Smooth muscle cell of the brain vasculature (primary cell): ENCODE data around the gene SCN7A.
"Not testable (repeated sequence)": the region's sequence is repeated elsewhere in the genome, so short reads cannot be mapped to it uniquely, and the experiment has no call there.

Experiments used
- DNase-seq: peaks from one replicate; pipeline ENCODE4 v3.0.0-alpha.2; 2012; ENCODE audit warnings: low read depth, low spot score

SCN7A gene

DNA sequence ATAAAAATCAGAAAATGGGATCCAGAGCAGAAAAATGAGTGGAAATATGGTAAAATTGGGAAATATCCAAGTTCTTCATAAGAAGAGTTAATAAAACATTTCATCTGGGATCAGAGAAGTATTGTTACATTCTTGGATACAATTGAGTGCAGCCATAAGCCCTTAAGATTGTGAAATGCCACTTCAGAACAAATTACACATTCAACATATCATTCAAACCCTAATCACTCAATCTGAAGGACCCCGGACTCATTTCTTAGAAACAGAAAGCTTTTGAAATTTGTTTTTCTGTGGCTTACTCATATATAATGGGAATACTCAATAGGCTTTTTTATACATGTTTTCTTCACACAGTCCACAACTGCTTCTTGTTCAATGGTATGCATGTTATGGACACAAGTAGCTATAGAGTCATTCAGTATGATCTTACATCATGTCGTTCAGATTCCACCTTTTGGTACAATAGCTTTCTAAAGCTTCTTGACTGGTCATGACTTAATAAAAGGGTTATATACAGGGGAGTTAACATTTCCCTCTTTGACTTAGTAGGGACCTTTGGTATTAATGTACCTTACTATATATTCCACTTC, 39.9 kb downstream of the SCN7A start:
- no peak for DNase-seq

GRCh38 chr2:166451468-166451867, 42.6 kb downstream of the SCN7A start:
- DNase-seq, result no peak

GRCh38 chr2:166449439-166449838, 44.6 kb downstream of the SCN7A start:
- DNase-seq, result no peak

DNA sequence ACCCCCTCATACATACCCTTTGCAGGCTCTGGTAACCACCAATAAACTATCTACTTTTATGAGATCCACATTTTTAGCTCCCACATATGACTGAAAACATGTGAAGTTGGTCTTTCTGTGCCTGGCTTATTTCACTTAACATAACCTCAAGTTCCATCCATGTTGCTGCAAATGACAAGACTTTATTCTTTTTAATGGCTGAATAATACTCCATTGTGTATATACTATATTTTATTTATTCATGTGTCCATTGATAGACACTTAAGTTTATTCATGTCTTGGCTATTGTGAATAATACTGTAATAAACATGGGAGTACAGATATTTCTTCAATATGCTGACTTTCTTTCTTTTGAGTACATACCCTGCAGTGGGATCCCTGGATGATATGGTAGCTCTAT, 45.9 kb downstream of the SCN7A start:
- DNase-seq, result no peak

DNA sequence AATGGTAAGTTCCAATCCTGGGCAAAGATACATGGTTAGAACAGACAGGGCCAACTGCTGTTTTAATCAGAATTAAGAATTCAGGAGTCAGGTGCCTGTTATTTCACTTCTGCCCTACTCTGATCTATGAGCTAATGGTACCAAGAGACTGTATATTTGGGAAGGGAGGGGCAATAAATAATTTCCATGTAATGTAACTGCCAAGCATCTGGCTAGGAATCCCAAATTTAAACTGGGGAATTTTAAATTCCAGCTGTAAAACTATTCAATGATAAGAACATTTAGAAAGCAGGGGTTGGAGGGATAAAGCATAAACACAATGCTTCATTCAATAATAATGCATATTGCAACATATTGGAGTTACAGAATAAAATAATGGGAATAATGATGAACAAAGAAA, 49.7 kb downstream of the SCN7A start:
- DNase-seq, result no peak

GRCh38 chr2:166440313-166440712, 53.7 kb downstream of the SCN7A start:
- DNase-seq, result no peak

GRCh38 chr2:166439078-166439477, 55.0 kb downstream of the SCN7A start:
- no peak for DNase-seq

DNA sequence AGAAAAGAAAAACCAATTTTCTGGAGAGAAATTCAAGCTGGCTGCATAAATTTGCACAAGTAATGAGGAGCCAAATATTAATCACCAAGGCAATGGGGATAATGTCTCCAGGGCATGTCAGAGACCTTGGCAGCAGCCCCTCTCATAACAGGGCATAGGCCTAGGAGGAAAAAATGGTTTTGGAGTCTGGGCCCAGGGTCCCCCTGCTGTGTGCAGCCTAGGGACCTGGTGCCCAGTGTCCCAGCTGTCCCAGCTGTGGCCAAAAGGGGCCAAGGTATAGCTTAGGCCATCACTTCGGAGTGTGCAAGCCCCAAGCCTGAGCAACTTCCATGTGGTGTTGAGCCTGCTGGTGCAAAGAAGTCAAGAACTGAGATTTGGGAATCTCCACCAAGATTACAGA, 57.1 kb downstream of the SCN7A start:
- DNase-seq, result no peak

DNA sequence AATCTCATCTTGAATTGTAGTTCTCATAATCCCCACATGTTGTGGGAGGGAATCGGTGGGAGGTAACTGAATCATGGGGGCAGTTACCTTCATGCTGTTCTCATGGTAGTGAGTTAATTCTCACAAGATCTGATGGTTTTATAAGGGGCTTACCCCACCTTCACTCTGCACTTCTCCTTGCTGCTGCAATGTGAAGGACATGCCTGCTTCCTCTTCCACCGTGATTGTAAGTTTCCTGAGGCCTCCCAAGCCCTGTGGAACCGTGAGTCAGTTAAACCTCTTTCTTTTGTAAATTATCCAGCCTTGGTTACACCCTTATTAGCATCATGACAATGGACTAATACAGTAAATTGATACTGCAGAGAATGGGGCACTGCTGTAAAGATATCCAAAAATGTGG, 57.9 kb downstream of the SCN7A start:
- no peak for DNase-seq

- DNase-seq, result no peak
Measured at GRCh38 chr2:166434491-166434890, 59.6 kb downstream of the SCN7A start.

DNA sequence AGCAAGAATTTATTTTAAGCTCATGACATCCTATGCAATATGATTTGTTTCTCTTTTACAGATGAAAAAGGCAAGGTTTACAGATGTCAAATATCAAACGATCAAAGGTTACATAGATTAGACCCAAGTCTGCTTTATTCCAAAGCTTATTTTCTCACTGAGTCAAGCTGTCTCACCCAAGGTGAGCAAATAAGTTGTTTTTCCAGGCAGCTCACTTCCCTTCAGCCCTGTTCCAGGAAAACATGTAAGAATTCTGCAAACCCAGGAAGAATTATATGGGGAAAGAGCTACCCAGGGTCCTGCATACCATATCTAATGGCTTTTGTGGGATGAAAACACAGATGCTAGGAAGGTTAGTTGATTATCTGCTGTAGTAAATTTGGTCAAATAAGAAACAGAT, 60.6 kb downstream of the SCN7A start:
- DNase-seq, result no peak

DNA sequence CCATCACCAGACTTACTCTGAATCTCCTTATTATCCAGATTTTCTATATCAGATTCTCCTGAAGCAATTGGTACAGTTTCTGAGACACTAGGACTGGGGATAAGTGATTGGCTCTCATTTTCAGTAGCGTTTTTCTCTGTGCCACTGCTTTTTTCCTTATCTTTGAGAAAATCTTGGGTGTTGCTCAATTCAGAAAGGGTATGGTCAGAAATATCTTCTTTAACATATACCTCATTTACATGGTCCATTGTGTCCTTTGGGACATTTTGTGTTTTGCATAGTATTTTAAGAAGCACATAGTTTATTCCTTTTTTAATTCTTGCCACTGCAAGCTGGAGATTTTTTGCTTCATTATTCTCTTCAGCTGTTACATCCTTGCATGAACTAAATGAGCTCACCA, 61.7 kb downstream of the SCN7A start:
- no peak for DNase-seq

GRCh38 chr2:166424841-166425240, 69.2 kb downstream of the SCN7A start:
- no peak for DNase-seq

DNA sequence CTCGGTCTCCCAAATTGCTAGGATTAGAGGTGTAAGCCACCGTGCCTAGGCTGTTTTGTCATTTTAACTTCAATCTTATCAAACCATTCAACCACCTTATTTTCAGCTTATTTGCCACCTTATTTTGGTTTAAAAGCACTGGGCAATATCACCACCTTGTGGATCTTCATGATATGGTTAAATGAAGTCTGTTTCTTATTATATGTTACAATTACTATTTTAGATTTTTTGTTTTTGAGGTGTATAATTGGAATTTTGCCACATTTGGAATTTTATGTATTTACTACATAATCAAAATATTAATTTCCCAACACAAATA, 74.5 kb downstream of the SCN7A start:
- no peak for DNase-seq

DNA sequence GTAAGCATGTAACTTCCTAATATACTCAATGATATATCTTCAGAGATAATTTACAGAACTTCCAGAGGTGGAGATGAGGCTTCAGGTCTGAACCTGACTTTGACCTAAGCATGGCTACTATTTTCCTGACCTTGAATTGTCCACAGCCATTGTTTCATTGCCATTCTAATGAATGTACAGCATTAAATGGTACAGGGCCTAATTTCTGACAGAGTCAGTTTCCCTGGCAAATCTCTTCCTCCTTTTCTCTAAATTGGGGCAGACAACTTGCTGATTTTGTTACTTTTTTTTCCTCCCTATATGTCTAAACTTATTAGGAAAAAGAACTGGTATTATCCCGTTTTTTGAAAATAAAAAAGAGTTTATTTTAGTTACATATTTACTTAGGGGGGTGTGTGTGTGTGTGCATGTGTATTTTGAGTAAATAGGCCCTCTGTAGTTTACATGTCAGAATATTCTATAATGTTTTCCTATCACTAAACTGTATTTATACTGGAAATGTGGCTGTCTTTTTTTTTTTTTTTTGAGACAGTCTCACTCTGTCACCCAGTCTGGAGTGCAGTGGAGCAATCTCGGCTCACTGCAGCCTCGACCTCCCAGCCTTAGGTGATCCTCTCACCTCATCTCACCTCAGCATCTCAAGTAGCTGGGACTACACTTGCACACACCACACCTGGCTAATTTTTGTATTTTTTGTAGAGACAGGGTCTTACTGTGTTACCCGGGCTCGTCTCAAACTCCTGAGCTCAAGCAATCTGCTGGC, 75.0 kb downstream of the SCN7A start:
- no peak for DNase-seq

DNA sequence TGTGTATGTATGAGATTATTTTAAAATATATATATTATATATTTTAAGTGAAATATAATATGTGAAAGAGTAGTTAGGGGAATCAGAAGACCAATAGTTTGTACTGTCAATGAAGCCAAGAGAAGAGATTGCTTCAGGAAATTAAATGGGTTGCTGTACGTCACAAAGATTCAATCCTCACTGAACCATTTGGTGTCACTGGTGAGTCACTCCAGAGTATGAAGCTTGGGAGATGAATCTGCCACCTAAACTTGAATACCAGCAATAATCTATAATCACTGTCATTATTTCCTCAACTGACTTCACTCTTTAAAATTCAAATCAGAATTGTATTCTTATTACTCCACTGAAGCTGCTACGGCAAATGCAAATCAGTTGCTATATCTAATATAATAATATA, 76.4 kb downstream of the SCN7A start:
- DNase-seq, result no peak

DNA sequence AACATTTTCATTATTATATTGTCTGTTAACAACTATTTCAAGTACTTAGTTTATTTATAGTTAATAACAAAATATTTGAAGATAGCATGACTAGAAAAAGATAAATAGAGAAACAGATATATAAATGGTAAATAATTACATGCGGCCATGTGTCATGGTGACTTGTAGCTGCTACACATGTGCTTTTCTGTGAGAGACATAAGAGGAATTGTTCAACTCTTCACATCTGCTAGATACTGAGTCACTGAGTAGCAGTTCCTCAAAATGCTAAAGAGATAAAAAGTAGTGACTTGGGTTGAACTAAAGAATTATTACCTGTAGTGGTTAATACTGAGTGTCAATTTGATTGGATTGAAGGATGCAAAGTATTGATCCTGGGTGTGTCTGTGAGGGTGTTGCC, 80.8 kb downstream of the SCN7A start:
- DNase-seq, result no peak

- DNase-seq, result no peak
Measured at GRCh38 chr2:166411473-166412230, 82.4 kb downstream of the SCN7A start.

DNA sequence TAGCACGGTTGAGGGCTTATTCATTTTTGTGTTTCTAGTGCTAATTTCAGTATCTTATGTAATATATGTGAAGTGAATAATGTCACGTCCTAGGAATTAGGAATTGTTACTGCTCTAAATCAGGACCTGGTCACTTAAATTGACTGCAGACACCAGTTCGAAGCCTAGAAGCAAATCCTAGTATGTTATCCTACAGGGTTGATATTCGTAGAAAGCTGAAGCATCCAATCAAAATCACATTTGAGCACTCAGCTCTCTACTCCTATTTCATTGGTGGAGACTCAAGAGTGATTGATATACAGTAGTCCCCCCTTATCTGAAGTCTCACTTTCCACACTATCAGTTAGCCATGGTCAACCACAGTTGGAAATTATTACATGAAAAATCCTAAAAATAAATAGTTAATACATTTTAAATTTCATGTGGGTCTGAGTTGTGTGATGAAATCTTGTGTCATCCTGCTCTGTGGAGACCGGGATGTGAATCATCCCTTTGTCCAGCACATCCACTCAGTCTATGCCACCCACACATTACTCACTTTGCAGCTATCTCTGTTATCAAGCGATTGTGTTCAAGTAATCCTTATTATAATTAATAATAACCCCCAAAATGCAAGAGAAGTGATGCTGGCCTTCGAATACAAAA, 83.1 kb downstream of the SCN7A start:
- no peak for DNase-seq

DNA sequence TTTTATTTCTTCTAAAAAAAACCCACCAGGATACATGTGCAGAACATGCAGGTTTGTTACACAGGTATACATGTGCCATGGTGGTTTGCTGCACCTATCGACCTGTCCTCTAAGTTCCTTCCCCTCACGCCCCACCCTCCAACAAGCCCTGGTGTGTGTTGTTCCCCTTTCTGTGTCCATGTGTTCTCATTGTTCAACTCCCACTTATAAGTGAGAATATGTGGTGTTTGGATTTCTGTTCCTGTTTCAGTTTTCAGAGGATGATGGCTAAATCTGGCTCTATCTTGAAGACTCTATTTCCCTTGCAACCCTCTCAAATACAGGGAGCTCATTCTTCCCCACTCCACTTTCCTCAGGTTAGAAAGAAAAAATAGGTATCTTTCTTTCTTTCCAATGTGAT, 86.3 kb downstream of the SCN7A start:
- not testable (repeated sequence) for DNase-seq

- DNase-seq, result no peak
Measured at GRCh38 chr2:166406374-166406773, 87.7 kb downstream of the SCN7A start.

DNA sequence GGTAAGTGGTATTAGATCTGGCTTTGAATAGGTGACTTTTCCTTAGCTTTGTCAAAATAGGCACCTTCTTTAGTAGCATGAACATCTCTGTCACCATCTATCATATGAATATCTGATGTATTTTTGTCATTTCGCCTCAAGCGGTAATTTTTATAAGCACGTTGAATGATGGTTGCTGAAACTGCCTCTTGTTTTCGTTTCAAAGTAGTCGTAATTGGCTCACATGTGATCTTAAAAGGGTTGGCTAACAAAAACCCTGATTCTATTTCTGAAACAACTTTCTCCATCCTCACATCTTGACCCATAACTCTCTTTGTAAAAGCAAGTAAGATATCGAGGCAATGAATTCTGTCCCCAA, 88.5 kb downstream of the SCN7A start:
- DNase-seq, result no peak
